ENCODE results near the gene ARL14. TPM values are rescaled to one million over a fixed set of nuclear protein-coding genes. Genes with fewer than 3 reads are reported as not detected.

ARL14 gene
- total RNA-seq, 4 donors from 2014 or later = not detected

DNA sequence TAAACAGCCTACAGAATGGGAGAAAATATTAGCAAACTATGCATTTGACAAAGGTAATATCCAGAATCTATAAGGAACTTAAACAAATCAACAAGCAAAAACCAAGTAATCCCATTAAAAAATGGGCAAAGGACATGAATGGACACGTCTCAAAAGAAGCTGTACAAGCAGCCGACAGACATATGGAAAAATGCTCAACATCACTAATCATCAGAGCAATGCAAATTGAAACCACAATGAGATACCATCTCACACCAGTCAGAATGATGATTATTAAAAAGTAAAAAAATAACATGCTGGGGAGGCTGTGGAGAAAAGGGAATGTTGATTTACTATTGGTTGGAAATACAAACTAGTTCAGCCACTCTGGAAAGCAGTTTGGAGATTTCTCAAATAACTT lies 48.4 kb downstream of the ARL14 start:
- no peaks in the 10 kb centered on the region for H3K27me3 ChIP-seq
- H3K9me3 ChIP-seq = peaks cover 0 to 6% (median 0%) of the 10 kb centered on the region in 4 donors
- no peaks in the 10 kb centered on the region for H3K36me3 ChIP-seq
- TF ChIP-seq POLR2A (IDR thresholded peaks at IDR 0.05) (no peak), EP300 (IDR thresholded peaks at IDR 0.05) (no peak), CTCF (IDR thresholded peaks at IDR 0.05) (no peak)
- no peak for DNase-seq (ENCODE audit: low spot score in 2 of 2)
- H3K4me1 ChIP-seq = no peaks in the 10 kb centered on the region
- no peak overlapping the region for H3K4me3 ChIP-seq
- WGBS, 2 donors = 85 to 92% methylated on average over 2 of the region's 2 CpGs
- H3K27ac ChIP-seq = no peak overlapping the region

Small RNA genes lying within 50 kb of the gene (small RNA-seq; reads per million reads assigned to genes)
- gene RF00139 = not detected

Other genes with a start within 250 kb of the ARL14 start
- 1 to 10 TPM in 2 of 4 donors, under 1 TPM in 1, not detected in 1; 0.42 to 2.0 (median 1.6) TPM for gene TRIM59, start 227.4 kb upstream of the ARL14 start, total RNA-seq
- gene KPNA4, start 111.6 kb upstream of the ARL14 start, total RNA-seq = 10 to 100 TPM; 27.0 to 32.4 (median 30.2) TPM
- gene PPM1L, start 79.1 kb downstream of the ARL14 start, total RNA-seq = 10 to 100 TPM; 13.2 to 41.0 (median 24.3) TPM

All from tibial nerve (tissue), 4 donors.